M059J (cell line): ENCODE data around the gene LURAP1L. TPM values are rescaled to one million over a fixed set of nuclear protein-coding genes. Genes with fewer than 3 reads are reported as not detected.
A peak's percentile ranks its signal among the peaks of the same experiment; 100 is the strongest.

ENCODE experiments used
- DNase-seq: peaks from one replicate; pipeline ENCODE4 v3.0.0-alpha.2; 2012; ENCODE audit warnings: low read depth
- total RNA-seq: library from RNA; depleted of rRNA; stranded (reverse); fragments of >200 nt; shearing (Covaris generic); gene quantifications from 2 replicates; pipeline ENCODE4 v1.2.3, GENCODE V29; 2014

LURAP1L gene
- total RNA-seq, 1 experiment from 2014 or later: 3.2 TPM

DNA sequence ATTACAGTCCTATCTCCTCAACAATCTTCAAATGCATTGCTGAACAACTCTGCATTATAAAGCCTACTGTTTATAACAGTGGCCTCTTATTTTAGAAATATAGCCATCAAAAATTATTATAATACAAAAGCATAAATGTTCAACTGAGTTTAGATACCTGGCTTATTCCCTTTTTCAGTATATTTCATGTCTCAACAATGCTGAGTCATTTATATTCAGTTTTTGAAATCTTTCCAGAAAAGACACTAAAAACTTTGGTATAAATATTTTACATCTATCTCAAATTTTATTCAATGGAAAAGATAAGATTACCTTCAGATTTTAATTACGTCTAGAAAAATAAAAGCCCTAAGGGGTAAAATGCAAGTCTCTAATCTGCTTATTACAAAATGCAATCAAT lies 37.9 kb downstream of the LURAP1L start:
- no peak for DNase-seq

DNA sequence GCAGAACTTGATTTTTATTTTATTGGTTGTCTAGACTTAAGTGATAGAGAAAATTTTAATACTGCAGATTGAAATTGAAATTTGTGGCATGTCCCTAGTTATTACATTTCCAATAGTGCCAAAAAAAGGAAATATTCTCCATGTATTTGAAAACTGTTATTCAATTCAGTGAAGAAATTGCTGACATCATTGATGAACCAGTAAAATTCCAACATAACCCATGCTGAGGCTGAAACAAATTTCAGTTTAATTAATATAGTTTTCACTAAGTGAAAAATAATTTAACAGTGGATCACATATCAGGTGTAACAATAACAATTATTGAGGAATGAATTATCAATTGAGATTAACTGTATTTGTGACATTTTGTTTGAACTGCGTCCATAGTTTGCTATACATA lies 38.7 kb downstream of the LURAP1L start:
- DNase-seq: no peak

DNA sequence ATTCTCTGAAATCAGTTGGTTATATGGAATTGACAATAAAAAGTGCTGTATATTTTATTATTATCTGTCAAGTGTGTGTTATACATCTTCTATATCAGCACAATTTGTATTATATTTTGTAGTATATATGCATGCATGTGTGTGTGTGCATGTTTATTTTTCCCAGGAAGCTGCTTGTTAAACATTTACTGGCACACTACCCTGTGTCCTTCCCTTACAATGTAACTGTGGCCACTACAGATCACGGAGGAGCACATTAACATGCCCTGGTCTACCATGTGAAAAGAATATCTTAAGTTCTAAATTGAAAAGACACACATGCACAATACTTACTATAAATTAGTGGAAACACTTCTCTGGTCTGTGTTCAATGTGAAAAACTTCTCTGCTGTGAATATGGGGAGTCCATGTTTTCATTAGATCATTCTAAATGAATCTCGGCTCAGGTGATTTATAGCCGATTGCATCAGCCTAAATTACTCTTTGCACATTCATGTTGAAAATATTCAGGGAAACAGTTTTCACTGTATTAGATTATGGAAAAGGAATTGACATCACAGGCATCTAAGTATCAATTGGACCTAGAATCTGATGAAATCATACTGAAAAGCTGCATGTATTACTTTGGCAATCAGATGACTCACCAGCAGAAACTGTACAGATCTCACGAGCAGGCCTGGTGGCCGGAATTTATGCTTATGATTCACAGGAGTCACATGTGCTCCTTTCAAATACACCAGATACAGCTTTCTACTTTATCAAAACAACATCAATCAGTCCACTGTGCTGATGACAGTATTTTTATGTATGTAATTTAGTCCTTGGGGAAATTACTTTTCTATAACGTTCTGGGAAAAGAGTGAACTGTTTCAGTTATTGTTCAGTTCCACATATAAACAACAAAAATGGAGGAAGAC lies 39.4 kb downstream of the LURAP1L start:
- peak; percentile 96 for DNase-seq

DNA sequence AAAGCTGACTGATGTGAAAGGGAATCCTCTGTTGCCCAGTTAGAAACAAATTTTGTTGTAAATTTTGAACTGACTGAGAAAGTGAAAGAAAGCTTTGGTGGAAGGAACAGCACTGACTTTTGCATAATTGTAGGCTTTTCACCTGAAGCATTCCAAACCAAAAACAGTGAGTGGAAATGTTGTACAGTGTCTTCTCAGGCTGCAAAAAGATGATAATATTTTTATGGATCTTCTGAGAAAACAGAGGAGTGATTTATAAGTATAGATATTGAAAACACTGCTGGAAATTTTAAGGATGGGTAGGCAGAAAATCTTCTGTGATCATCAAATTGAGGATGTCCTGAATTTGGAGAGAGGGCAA lies 40.0 kb downstream of the LURAP1L start:
- no peak for DNase-seq

DNA sequence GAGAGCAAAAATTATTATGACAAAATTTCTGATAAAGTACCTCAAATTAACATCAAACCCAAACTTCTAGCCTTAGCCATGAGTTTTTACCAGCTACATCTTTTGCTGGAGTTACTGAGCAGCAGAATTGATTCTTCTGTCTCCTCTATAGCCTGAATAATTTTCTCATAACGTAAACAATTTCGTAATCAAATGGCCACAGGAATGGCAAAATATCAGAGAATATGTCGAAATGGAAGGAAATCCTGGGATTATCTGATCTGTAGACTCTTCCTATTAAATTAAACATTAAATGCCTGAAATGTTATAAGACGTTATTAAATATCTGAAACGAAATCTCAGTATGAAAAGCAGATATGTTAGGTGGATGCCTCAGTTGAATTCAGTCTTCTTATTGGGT lies 41.1 kb downstream of the LURAP1L start:
- no peak for DNase-seq

DNA sequence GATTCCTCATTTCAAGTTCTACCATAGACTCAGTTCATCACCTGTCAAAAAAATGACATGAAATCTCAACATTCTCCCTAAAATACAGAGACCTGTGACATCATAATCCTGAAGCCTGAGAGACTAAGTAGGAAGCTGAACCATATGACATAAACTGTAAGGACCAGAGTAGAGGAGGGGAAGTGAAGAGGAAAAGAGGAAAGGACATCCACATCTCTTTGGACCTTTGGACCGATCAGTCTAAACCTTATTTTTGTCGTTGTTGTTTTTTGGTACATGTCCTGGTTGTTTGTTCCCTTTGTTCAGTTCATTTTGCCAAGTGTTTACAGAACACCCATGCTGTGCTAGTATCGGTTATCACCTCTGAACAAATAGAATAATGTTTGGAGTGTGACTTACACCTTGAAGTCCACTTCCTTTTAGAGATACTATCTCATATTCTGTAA lies 41.9 kb downstream of the LURAP1L start:
- no peak for DNase-seq

DNA sequence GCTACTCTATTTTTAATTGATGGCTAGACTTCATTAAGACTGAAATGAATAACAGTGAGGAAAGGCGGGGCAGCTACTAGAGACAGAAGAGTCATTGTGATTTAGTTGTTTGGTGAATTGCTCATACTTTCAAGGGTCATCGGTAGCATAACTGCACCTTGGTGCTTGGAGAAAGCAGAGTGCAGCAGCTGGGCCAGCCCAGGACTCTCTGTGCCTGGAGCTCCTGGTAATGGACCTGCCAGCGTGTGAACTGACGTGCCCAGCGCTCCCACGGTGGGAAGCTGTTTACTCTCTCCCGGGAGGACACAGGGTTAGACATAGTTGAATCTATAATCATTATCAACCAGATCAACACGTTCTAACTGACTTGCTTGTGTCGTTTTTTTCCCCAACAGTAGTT lies 42.9 kb downstream of the LURAP1L start:
- peak; percentile 50 for DNase-seq

DNA sequence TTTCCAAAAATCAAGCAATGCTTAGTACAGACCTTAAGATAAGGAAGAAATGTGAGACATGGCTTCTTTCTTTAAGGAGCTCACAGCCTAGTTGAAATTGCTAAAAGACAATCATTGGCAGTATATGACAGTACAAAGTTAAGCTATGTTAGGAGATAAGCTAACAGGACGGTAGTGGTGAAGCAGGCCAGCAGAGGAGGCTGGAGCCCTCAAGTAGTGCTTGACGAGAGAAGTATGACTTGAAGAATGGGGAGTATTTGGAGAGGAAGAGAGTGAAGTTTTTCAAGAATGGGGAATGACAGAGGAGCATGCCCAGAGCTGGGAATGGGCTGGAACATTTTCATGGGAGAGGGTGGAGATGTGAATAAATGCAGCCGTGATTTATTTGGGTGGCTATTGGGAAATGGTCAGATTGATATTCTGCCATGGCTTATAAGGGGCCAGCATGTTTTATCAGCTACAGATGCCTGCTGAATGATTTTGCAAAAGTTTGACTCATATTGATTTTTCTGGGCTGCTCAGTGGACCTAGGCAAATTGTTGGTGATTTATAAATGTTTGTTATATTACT lies 43.7 kb downstream of the LURAP1L start:
- DNase-seq: peak; percentile 15

DNA sequence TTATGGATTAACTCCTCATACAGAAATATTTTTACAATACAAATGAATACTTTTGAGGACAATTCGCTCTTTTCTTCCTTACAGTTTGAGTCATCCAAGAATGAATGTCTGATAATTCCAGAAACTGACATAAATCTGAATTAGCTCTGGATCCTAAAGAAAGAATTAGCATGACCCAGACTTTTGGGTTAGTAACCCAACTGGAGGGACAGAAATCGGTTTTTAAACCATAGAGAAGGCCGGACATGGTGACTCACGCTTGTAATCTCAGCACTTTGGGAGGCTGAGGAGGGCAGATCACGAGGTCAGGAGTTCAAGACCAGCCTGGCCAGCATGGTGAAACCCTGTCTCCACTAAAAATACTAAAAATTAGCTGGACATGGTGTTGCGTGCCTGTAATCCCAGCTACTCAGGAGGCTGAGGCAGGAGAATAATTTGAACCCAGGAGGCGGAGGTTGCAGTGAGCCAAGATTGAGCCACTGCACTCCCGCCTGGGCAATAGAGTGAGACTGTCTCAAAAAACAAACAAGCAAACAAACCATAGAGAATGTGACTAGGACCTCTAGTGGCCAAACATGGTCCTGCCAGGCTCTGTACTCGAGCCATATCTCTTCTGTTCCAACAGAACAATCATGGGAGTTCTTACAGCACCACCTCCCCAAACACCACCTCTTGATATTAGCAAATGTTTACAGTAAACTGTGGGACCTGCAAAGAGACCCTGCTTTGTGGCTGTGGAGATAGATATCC lies 44.8 kb downstream of the LURAP1L start:
- peak; percentile 47 for DNase-seq

DNA sequence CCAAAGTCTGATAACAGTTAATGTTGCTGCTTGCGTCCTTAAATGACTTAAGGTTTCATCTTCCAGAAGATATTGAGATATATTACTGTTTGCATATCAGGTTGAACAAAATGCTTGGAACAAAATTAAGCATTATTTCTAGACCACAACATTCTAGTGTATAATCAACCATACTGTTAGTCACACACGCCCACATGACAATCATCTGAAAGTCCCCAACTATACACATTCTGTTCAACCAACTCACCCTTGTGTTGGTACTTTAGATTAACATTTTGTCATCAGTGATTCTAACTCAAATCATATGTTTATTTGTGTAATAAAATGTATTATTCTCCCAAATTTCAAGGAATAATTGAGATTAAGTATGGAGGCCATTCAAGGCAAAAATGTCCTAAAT lies 47.3 kb downstream of the LURAP1L start:
- peak; percentile 24 for DNase-seq

DNA sequence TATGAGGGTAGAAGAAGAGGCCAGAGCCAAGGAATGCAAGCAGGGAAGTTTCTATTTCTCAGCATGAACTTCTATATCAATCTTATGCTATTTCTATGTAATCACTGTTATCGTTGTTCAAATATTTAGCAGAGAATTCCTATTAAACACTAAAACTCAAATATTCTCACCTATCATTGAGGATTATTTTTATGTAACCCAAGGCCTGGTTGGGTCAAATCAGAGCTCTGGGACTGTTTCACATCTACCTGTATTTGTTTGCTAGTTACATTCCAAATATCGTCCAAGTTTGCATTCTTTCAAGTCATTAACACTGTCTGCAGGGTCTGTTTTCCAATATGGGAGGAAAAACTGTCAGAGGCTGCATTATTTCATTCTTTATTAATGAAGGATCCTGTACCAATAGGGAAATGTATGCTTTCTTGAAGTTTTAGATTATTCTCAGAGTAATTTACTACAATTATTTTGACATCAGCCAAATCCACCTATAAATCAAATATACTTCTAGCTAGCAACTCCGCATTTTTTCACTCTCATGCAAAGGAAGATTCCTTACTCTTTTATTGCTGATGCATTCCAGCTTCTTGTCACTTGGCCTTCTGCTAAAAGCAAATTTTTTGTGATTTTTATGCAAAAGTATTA lies 52.2 kb downstream of the LURAP1L start:
- DNase-seq: no peak

DNA sequence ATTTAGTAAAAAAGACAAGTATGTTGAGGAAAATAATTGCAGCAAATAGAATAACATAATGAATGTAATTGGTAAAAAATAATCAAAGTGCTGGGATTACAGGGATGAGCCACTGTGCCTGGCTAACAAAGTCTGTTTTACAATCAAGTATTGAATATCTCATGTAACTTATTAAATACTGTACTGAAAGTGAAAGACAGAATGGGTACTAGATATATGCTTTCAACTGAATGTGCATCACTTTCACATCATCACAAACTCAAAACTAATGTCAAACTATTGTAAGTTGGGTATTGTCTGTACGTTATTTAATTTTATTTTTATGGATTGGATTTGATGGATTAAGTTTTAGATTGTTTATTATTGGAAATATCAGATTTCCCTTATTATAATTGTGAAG lies 58.9 kb downstream of the LURAP1L start:
- DNase-seq: no peak

DNA sequence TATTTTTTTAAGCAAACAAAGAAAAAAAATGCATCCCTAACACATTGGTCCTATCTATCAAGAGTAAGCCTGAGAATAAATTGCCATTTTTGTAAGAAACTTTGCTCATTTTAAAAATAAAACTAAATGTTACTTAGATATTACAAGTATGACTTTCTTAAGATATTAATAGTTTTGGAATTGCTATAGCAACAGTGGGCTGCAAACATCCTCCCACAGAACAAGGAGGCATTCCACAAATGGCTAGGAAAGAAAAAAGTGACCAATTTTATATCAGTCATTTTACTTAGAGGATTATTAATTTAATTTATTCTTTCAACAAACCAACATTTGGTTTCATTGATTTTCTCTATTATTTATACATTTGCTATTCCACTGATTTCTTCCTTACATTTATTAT lies 63.7 kb downstream of the LURAP1L start:
- DNase-seq: peak; percentile 14

DNA sequence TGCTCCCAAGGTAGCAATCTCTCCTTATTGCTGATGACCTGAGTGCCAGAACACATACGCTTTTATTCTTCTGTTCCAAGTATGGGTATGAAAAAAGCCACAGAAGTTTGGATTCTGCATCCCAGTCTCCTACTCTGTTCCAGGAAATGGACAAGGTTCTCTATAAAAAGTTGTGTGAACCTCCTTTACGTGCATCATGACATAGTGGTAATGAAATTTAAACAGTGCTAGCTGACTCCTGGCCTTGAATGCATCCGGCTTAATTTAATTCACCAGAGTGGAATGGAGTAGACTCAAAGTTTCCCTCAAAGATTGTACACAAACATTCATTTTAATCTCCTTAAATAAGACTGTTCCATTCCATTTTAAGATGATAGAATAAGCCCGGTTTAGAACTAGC lies 68.9 kb downstream of the LURAP1L start:
- no peak for DNase-seq

DNA sequence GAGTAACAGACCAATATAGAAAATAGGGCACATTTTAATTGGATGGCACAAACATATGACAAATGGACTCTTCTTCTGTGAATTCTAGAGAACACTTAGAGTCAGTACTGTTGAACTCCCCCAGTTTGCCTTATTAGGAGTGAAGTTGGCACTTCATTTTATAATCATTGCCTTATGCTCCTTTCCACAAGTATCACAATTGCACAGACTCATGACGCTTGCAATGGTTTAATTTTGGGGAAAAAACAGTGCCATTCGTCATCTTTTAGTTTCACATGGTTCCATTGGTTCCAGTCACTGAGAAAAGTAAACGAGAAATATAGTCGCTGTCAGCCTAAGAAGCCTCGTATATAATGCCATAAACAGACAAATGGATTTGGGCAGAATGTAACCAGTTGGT lies 71.2 kb downstream of the LURAP1L start:
- DNase-seq: no peak

DNA sequence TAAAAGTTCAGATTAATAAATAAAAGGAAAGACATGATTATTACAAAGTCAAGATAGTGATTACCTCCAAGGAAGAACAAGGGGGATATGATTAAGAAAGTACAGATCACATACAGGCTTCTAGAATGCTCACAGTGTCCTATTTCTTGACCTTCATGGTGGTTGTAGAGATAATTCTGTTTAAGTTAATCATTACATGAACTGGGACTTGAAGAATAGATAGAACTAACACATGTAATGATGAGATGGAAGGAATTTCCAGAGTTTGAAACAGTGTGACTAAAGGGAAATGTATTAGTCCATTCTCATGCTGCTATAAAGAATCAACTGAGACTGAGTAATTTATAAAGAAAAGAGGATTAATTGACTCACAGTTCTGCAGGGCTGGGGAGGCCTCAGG lies 72.7 kb downstream of the LURAP1L start:
- no peak for DNase-seq

DNA sequence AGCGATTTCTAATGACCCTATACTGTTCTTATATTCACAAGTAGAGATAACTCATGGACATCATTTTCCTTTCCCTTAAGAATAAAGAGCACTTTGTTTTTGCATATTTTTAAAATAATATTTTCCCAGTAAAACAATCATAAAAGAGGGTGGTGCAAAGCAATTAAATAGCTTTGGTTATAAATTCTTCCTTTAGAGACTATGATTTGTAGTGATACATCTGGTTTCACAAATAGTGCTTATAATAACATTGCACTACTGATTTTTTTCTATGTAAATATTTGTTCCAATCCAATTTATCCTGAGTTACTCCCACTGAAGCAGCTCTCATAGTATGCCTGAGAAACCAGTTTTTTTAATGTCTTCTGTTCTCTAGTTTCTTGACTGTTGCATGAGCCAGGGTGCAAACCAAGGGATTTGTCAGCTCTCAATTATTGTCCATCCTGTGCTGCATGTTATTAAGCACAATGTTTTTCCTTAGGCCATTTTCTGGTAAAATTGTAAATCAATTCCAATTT lies 74.7 kb downstream of the LURAP1L start:
- no peak for DNase-seq

DNA sequence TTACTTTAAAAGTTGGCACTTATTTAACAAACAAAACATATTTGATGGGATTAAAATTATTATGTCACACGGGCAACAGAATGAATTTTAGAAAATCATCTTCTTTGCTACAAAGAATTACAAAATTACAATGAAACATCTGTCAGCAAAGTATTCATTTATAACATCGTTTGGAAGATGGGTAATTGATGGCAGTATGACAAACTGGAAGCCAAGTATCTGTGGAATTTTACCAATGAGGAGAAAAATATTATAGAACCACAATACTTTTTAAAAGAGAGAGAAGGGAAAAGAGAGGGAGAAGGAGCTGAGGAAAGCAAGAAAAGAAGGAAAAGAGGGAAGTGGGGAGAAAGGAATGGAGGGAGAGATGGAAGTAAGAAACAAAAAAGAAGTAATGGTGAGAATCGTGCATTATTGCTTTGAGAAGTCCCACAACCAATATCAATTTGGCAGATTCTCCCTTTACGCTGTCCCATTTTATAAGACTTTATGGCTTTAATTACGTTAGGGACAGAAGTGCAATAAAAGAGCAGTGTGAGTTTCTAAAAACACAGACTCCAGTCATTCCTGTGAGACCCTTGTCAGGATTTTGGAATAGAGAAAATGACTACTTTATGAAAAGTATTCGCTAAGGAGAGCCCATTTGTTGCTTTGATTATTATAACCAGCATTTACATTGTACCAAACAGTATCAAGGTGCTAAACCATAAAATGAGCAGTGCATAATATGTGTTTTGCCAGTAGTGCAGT lies 76.7 kb downstream of the LURAP1L start:
- no peak for DNase-seq

DNA sequence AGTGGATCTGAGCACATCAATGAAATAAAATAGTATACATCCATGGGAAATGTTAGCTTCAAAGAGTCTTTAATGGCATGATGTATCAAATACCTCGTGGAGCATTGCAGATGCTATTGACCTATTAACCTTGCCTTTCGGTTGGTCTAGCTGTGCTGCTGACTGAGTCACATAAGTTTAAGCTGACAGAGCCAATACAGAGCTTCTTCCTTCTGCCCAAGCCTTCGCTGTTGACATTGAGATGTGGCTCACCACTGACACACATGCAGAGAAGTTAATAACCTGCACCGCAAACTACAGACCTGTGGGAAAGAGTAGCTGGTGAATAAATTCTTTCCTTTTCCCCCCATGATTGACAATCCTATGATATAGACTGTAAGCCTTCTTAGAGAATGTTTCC lies 78.2 kb downstream of the LURAP1L start:
- peak; percentile 18 for DNase-seq

DNA sequence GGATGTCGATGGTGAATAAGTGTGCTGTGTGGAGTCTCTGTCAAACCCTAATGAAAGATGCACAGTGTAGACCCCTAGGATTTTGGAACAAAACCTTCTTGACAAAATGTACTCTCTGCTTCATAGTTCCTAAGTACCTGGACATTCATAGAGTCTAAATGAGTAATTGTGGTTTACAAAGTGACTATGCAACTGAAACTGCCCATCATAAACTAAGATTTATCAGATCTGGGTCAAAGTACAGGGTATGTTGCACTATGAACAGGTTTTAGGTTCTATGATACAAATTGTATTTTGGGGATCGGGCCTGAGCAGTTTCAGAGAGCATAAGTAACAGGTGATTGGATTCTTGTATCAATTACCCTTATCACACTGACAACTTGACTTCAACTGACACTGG lies 79.4 kb downstream of the LURAP1L start:
- no peak for DNase-seq

DNA sequence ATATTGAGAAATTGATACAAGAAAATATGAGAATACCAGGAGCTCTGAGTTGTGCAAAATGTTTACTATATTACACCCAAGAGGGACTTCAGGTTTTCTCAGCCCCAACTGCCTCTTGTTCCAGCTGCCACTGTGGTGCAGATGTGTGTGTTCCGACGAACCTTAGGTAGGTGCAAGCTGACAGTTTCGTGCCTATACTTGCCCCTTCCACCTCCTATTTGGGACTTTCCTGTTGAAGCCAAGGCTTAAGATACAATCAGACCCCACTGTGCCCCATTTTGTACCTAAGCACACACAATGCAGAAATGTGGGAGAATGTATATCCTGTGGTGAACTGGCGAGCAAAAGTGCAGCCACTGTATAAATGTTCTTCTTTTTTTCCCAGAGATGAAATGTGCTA lies 80.2 kb downstream of the LURAP1L start:
- no peak for DNase-seq
